GM18499 (cell line): ENCODE results near the gene NRSN2.

ENCODE experiments used
- ATAC-seq: cut with Tn5 transposase; IDR thresholded peaks from one replicate; pipeline ENCODE4 v1.9.1; 2021; ENCODE audit warnings: moderate number of reproducible peaks; ENCODE audit not compliant: insufficient read depth, unreplicated experiment

The NRSN2 gene, protein sequence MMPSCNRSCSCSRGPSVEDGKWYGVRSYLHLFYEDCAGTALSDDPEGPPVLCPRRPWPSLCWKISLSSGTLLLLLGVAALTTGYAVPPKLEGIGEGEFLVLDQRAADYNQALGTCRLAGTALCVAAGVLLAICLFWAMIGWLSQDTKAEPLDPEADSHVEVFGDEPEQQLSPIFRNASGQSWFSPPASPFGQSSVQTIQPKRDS

DNA sequence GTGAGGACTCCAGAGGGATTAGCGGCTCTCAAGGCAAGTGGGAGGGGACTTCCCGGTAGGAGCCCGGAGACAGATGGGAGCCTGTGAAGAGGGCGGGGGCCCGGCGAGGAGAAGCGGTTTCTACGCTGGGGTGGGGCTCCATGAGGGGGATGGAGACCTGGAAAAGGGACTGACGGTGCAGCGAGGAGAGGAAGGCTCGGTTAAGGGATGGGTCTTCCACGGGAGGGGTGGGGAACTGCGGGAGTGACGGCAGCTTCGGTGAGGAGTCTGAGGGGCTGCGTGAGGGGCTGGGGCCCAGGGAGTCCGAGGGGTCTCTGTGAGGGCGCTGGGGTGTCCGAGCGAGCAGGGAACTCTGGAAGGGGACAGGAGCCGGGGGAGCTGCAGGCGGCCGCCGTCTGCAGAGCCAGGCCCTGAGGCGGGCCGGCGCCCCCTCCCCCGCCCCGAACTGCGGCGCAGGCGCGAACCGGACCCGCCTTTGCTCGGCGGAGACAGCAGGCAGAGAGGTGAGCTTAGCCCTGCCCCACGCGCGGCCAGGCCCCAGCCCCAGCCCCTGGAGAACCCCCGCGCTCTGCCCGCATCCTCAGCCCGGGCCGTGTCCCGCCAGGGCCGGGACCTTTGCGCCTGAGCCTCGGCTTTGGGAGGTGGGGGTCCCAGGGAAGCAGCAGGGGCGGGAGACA, at the start of gene NRSN2:
Gene NRSN2 (plus strand): TSS at position 472 of the 677 bp plus-strand sequence. CDS start 2,533 bp downstream, outside the sequence.
- no peak for ATAC-seq

DNA sequence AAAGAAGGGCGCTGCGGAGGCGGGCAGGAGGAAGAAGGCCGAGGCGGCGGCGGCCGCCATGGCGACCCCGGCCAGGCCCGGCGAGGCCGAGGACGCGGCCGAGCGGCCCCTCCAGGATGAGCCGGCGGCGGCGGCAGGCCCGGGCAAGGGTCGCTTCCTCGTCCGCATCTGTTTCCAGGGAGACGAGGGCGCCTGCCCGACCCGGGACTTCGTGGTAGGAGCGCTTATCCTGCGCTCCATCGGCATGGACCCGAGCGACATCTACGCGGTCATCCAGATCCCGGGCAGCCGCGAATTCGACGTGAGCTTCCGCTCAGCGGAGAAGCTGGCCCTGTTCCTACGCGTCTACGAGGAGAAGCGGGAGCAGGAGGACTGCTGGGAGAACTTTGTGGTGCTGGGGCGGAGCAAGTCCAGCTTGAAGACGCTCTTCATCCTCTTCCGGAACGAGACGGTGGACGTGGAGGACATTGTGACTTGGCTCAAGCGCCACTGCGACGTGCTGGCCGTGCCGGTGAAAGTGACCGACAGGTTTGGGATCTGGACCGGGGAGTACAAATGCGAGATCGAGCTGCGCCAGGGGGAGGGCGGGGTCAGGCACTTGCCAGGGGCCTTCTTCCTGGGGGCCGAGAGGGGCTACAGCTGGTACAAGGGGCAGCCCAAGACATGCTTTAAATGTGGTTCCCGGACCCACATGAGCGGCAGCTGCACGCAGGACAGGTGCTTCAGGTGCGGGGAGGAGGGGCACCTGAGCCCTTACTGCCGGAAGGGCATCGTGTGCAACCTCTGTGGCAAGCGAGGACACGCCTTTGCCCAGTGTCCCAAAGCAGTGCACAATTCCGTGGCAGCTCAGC, 48.8 kb upstream of the NRSN2 start:
- ATAC-seq: no peak

DNA sequence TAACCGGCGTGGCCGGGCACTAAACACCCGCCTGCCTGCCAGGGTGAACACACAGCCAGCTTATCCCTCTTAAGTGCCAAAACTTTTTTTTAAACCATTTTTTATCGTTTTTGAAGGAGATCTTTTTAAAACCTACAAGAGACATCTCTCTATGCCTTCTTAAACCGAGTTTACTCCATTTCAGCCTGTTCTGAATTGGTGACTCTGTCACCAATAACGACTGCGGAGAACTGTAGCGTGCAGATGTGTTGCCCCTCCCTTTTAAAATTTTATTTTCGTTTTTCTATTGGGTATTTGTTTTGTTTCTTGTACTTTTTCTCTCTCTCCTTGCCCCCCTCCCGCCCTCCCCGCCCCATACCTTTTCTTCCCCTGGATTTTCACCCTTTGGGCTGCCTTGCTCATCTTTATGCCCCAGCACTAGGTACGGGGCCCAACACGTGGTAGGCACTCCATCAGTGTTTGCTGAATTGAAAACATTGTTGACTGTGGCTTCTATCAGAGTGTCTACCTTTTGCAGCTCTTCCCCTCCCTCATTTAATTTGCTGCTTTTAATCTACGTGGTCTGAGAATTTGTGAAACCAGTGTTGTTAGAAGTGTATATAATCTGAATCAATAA, 48.0 kb upstream of the NRSN2 start:
- no peak for ATAC-seq

DNA sequence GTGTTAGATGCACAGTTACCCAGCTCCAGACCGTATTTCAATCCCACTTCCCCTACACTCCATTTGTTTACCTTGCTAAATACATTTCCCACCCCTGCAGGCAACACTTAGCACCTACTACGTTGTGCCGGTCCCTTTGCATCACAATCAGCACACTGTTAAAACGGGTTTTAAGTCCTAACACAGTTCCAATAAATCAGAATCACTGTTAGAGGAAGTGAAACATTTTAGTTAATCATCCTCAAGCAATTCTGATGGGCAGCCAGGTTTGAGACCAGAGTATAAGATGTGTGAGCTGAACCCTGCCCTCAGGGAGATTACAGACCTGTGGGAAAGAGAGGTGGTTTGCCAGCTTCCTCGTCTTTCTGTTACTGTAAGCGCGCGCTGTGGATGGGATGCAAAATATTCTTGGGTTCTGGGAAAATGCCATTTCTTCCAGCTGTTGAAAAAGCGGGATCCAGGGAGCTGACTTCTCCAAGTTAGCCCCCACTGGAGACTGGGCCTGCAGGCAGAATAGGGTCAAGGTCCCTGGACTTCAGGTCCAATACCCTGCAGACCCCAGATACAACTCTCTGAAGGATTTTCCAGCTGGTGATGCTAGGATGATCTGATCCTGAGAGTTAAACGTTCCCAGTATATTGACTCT, 46.4 kb upstream of the NRSN2 start:
- ATAC-seq: no peak

DNA sequence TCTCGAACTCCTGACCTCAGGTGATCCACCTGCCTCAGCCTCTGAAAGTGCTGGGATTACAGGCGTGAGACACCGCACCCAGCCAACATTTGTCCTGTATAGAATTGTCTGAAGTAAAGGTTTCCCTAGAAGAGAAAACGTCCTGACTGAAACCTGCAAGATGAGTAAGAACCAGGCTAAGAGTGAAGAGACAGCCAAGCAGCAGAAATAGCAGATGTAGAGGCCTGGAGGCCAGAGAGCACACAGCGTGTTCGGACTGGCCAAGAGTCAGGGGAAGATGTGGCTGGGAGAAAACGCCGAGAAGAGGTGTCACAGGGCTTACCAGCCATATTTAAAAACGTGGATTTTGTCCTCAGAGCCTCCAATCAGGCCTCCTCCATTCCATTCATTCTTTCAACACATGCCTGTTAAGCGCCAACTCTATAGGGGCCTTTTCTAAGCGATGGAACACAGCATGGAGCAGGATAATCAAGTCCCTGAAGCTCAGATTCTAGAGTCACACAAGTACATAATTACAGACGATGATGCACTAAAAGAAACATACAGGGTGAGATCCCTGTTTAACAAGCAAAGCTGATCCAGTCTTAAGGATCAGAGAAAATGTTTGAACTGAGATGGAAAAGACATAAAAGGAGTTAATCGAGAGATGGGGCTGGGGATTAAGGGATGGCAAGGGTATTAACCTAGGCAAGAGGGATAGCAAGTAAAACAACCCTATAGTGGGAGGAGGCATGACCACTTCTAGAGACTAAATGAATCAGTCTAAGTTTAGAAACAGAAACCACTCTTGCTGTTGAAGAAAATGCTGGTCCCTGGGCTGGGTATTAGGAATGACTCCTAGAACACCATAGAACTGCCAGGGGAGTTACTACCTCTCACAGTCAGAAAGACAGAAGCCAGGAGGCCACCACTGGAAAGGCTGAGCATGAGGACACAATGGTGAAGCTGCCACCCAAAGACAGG, 44.7 kb upstream of the NRSN2 start:
- no peak for ATAC-seq

DNA sequence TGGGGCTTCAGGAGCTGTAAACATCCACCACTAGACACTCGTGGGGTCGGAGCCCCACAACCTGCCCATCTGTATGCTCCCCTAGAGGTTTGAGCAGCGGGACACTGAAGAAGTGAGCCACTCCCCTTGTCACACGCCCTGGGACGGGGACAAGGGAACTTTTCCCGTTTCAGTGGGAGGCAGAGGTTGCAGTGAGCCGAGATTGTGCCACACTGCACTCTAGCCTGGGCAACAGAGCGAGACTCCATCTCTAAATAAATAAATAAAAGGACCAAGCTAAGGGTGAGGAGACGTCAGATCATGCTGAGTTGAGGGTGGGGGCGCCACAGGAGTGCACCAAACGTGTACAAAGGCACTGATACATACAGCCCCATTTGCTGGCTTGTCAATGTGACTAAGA, 41.2 kb upstream of the NRSN2 start:
- no peak for ATAC-seq

DNA sequence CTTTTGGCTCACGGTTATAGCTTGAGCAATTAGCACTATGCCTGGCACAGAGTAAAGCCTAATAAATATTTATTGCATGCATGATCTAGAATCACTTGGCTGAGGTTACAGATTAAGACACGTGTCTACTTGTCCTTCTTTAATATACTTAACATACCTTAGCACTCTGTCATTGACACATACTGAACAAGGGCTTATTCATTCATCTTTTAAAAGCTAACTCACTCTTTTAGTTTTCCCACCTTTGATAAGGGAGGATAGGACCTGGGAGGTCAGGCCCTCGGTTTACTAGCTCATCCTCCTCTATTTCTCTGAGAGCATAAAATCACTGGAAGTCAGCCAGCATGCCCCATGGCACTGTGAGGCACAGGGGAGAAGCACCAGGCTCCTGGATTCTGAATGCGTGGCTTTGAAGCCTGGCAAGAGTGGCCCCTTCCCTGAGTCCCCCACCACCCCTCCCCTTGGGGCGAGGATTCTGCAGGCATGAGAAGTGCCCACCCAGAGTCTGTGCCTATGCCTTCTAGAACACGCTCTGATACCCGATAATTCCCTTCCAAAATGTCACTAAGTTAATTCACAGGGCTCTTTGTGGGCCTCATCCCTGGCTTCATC, 38.4 kb upstream of the NRSN2 start:
- no peak for ATAC-seq

DNA sequence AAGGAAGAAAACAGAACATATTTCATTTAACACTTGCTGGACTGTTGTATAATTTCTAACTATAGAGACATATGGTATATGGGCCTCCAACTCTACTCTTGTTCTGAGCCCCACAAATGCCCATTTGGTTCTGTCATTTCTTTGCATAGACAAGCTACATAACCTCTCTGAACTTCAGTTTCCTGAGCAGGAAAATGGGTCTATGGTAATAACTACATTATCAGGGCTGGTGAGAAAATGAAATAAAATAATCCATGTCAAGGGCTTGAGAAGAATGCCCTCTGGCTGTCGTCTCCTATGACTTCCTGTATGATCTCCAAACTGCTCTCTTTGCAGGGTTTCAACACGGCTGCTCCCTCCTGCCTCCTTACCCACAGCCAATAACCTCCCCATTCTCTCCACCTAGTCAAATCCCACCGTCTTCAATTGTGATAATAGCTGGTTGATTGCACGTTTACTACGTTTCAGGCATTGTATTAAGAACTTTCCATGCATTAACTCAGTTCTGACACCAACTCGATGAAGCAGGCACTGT, 37.5 kb upstream of the NRSN2 start:
- ATAC-seq: no peak

DNA sequence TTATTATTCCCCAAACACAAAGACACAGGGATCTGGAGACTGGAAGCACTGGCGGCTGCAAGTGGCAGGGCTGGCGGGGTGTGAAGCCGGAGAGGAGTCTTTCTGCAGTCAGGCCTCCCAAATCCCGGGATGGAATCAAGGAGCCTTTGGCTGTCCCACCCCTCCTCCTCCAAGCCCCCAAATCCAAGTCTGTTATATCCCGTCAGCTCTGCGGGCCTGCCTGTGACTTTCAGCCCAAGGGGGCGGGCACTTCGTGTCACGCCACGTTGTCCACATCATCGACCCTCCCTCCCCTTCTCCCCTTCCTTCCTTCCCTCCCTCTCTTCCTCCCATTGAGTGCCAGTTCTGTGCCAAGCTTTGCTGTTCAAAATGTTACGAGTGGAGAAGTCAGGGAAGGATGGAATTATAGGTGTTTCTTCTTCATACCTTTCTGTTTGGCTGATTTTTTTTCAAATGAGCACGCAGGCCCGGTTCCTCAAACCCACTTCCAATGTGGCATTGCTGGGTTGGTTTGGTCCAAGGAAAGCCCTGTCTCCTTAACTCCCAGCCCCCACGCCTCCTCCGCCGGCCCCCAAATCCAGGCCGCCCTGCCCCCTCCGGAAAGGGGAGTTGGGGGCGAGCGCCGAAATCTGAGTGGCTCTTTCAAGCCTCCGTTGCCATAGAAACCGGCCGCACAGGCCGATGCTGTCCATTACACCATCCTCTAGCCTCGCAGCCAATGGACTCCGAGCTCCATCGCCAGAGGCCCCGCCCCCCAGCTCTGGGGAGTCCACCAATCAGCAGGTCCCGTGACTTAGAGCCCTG, 36.9 kb upstream of the NRSN2 start:
- peak; percentile 93 for ATAC-seq

DNA sequence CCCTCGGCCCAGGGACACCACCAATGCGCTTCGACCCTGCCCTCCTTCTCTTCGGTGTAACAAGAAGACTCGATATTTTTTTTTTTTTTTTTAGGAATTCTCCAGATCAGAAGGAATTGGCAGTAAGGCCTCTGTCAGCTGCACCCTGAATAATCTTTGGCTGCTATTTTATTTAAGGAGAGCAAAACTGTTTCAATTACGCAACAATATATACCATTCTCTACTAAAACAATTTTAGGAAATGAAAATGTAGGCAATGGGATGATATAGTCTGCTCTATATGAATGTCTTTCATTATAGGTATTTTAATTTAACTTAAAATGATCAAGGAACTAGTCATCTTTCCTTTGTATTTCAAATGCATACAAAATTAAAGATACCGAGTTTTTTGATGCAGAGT, 36.3 kb upstream of the NRSN2 start:
- ATAC-seq: no peak

DNA sequence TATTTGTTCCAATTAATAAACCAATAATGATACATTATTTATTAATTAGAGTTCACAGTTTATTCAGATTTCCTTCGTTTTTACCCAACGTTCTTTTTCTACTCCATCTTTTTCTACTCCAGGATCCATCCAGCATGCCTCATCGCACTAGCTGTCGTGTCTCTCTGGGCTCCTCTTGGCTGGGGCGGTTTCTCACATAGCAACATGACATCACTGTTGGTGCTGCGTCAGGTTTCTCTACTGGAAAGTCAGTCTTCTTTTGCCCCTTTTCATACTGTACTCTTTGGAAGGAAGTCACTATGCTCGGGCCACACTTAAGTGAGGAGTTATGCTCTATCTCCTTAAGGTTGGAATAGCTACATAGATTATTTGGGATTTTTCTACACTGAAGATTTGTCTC, 35.3 kb upstream of the NRSN2 start:
- ATAC-seq: no peak

DNA sequence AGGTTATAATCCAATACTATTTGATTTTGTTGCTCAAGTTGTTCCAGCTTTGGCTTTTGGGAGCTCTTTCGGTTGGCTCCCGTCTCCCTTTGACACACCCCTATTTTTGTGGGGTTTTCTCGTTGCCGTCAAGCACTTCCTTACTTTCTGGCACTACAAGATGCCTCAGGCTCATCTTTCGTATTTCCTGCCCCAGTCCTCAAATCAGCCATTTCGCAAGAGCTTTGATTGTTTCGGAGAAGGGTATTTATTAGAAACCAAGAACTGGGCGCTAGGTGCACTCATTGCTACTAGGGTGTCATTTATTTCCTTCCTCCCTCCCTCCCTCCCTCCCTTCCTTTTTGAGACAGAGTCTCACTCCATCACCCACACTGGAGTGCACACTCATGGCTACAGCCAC, 34.8 kb upstream of the NRSN2 start:
- ATAC-seq: no peak

DNA sequence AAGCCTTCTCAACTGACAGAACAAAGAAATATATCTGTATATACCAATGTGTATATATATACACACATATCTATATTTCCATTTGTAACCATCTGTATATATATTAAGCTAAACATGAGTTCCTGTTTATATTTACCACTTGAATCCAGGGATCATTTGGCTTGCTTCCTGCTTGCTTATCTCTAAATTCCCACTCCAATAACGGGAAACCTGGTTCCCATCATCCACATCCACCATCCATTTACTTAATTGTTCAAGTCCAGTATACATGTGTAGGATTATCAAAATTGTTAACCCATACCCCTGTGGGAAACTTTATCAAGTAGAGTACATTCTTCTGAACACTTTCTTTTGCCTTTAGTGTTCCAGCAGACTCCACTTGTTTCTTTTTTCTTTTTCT, 34.0 kb upstream of the NRSN2 start:
- ATAC-seq: no peak

DNA sequence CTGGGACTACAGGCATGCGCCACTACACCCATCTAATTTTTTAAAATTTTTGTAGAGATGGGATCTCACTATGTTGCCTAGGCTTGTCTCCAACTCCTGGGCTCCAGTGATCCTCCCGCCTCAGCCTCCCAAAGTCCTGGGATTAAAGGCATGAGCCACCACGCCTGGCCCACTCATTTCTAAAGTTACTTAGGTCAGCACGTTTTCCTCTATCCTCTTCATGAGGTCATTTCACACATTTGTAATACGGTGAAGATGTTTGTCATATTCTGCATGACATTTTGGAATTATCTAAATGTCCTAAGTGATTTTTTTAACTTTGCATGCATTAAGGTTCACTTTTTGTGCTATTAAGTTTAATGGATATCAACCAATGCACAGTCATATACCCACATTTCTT, 33.5 kb upstream of the NRSN2 start:
- ATAC-seq: no peak

DNA sequence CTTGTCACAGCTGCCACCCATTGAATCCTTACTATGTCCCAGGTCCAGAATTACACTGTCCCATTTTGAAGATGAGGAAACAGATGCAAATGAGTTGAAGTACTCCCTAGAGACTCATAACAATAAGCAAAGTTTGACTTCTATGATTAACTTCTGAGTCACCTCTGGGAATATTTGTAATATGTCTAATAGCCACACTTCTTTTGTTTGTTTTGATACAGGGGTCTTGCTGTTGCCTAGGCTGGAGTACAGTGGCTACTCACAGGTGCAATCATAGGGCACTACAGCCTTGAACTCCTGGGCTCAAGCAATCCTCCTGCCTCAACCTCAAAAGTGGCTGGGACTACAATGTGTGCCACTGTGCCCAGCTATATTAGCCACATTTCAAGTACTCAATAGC, 33.0 kb upstream of the NRSN2 start:
- ATAC-seq: no peak

DNA sequence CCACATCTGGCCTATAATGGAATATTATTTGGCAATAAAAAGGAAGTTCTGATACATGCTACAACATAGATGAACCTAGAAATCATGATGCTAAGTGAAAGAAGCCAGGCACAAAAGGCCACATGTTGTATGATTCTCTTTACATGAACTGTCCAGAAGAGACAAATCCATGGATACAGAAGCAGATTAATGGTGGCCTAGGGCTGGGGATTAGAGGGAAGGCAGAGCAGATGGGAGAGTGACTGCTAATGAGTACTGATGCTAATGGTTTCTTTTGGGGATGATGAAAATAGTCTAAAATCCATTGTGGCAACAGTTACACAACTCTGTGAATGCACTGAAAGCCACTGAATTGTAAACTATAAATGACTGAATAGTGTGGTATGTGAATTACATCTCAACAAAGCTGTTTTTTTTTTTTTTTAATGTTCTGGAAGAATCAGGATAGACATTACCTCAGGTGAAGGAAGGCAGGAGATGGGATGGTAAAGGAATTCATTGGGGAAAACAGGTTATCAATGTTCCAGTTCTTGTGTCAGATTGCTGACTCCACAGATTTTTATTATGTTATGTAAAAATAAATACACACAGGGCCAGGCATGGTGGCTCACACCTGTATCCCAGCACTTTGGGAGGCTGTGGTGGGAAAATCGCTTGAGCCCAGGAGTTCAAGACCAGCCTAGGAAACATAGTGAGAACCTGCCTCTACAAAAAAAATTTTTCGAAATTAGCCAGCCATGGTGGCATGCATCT, 30.4 kb upstream of the NRSN2 start:
- ATAC-seq: no peak
